Uterus (tissue), 2 donors: ENCODE data around the gene TNIP1.

Source experiments
- CTCF ChIP-seq, 4 experiments: fragments of 200-600 bp in 2 of 4; fragments of 450-650 bp in 2 of 4; sonication (generic) in 2 of 4; IDR thresholded peaks; one replicate each; pipeline ENCODE4 v1.5.1; 2016 to 2019; ENCODE audit warnings: antibody characterized with exemption in 4 of 4, mild to moderate bottlenecking in 2 of 4, moderate library complexity in 1 of 4
- POLR2A ChIP-seq, 2 donors: fragments of 450-650 bp; IDR thresholded peaks; one replicate each; pipeline ENCODE4 v1.6.1; 2016; ENCODE audit warnings: antibody characterized with exemption in 2 of 2, mild to moderate bottlenecking in 1 of 2, moderate library complexity in 1 of 2

- TF ChIP-seq POLR2A (IDR thresholded peaks at IDR 0.05) (no peak), CTCF (IDR thresholded peaks at IDR 0.05) (no peak)
Observed at GRCh38 chr5:151106043-151106442, 25.2 kb upstream of the TNIP1 start.
